CD4-positive, alpha-beta T cell treated with Interleukin-12 subunit alpha and Interleukin-12 subunit beta, for 1 hour (primary cell): ENCODE data around the gene RAD51D.
"Not testable (repeated sequence)": the region's sequence is repeated elsewhere in the genome, so short reads cannot be mapped to it uniquely, and the experiment has no call there.

ENCODE experiments used
- DNase-seq: peaks from one replicate; pipeline ENCODE4 v3.0.0-alpha.2; 2020

Gene RAD51D

GRCh38 chr17:35119370-35120165, at the start of gene RAD51D:
TSS of gene RAD51D (minus strand) at chr17:35119860. CDS start at chr17:35119613, 247 bp downstream.
- peak; percentile 86 for DNase-seq

GRCh38 chr17:35167666-35168065, 48.0 kb upstream of the RAD51D start:
- no peak for DNase-seq

- no peak for DNase-seq
Observed at GRCh38 chr17:35167046-35167445, 47.4 kb upstream of the RAD51D start.

- no peak for DNase-seq
Observed at GRCh38 chr17:35166526-35166925, 46.9 kb upstream of the RAD51D start.

GRCh38 chr17:35164716-35165115, 45.1 kb upstream of the RAD51D start:
- no peak for DNase-seq

GRCh38 chr17:35163886-35164285, 44.2 kb upstream of the RAD51D start:
- no peak for DNase-seq

- DNase-seq = no peak
Observed at GRCh38 chr17:35162755-35163154, 43.1 kb upstream of the RAD51D start.

- peak; percentile 52 for DNase-seq
Observed at GRCh38 chr17:35161281-35161761, 41.7 kb upstream of the RAD51D start.

- peak; percentile 47 for DNase-seq
Observed at GRCh38 chr17:35160354-35161201, 40.9 kb upstream of the RAD51D start.

- DNase-seq = no peak
Observed at GRCh38 chr17:35159940-35160339, 40.3 kb upstream of the RAD51D start.

- no peak for DNase-seq
Observed at GRCh38 chr17:35155246-35155645, 35.6 kb upstream of the RAD51D start.

- no peak for DNase-seq
Observed at GRCh38 chr17:35154196-35155165, 34.8 kb upstream of the RAD51D start.

GRCh38 chr17:35152421-35153140, 32.9 kb upstream of the RAD51D start:
- no peak for DNase-seq

GRCh38 chr17:35151080-35151479, 31.4 kb upstream of the RAD51D start:
- DNase-seq = not testable (repeated sequence)

- DNase-seq = no peak
Observed at GRCh38 chr17:35149941-35150340, 30.3 kb upstream of the RAD51D start.

- DNase-seq = no peak
Observed at GRCh38 chr17:35148144-35148543, 28.5 kb upstream of the RAD51D start.

- DNase-seq = no peak
Observed at GRCh38 chr17:35147375-35147905, 27.8 kb upstream of the RAD51D start, which contains the start of gene UNC45B. TSS of gene UNC45B (plus strand) at chr17:35147817. CDS start at chr17:35148264, 447 bp downstream.

- DNase-seq = no peak
Observed at GRCh38 chr17:35146214-35146833, 26.7 kb upstream of the RAD51D start.

GRCh38 chr17:35144840-35145239, 25.2 kb upstream of the RAD51D start:
- DNase-seq = no peak

- DNase-seq = no peak
Observed at GRCh38 chr17:35142467-35142796, 22.8 kb upstream of the RAD51D start.
